SKM-1 treated with dmso at 0.1 percent for 144 hours (cell line): Measurements from ENCODE around the gene RNU4-1.
"Not testable (repeated sequence)": the region's sequence is repeated elsewhere in the genome, so short reads cannot be mapped to it uniquely, and the experiment has no call there.

Experiments used
- DNase-seq: peaks from one replicate; lab custom pipeline; 2025; ENCODE audit not compliant: unreplicated experiment; lab: John Stamatoyannopoulos, UW

RNU4-1 gene

GRCh38 chr12:120292661-120293531 lies at the start of gene RNU4-1:
Gene RNU4-1, minus strand, starts transcription at chr12:120293237.
- peak; percentile 64 for DNase-seq

GRCh38 chr12:120342175-120343038 lies 49.4 kb upstream of the RNU4-1 start:
- no peak for DNase-seq

- DNase-seq, result no peak
These were observed 46.2 kb upstream of the RNU4-1 start for GRCh38 chr12:120339256-120339655.

GRCh38 chr12:120337730-120338129 lies 44.7 kb upstream of the RNU4-1 start:
- DNase-seq, result no peak

GRCh38 chr12:120336392-120336791 lies 43.4 kb upstream of the RNU4-1 start:
- not testable (repeated sequence) for DNase-seq

GRCh38 chr12:120335447-120335846 lies 42.4 kb upstream of the RNU4-1 start:
- DNase-seq, result not testable (repeated sequence)

- DNase-seq, result no peak
These were observed 39.5 kb upstream of the RNU4-1 start for GRCh38 chr12:120332523-120332922.

- DNase-seq, result no peak
These were observed 39.0 kb upstream of the RNU4-1 start for GRCh38 chr12:120332041-120332440.

GRCh38 chr12:120331390-120331789 lies 38.4 kb upstream of the RNU4-1 start:
- no peak for DNase-seq

GRCh38 chr12:120328228-120328627 lies 35.2 kb upstream of the RNU4-1 start:
- no peak for DNase-seq

GRCh38 chr12:120327593-120327992 lies 34.6 kb upstream of the RNU4-1 start, which contains the start of gene PLA2G1B:
Gene PLA2G1B, minus strand, starts transcription at chr12:120327779. Its CDS starts 26 bp downstream, at chr12:120327753.
- no peak for DNase-seq

GRCh38 chr12:120324841-120325417 lies 31.9 kb upstream of the RNU4-1 start:
- DNase-seq, result no peak

- no peak for DNase-seq
These were observed 30.7 kb upstream of the RNU4-1 start for GRCh38 chr12:120323772-120324171.

GRCh38 chr12:120321382-120322202 lies 28.6 kb upstream of the RNU4-1 start:
- no peak for DNase-seq

GRCh38 chr12:120317224-120318105 lies 24.4 kb upstream of the RNU4-1 start:
- peak; percentile 93 for DNase-seq

GRCh38 chr12:120316798-120317223 lies 23.8 kb upstream of the RNU4-1 start:
- DNase-seq, result no peak

- no peak for DNase-seq
These were observed 21.2 kb upstream of the RNU4-1 start for GRCh38 chr12:120314220-120314619.

GRCh38 chr12:120301962-120302815 lies 9.2 kb upstream of the RNU4-1 start, which contains the start of gene SIRT4:
Gene SIRT4, plus strand, starts transcription at chr12:120302321. Its CDS starts 1,241 bp downstream, at chr12:120303562.
- DNase-seq, result peak; percentile 50

GRCh38 chr12:120292411-120292660 lies 701 bp downstream of the RNU4-1 start:
- no peak for DNase-seq
